Measurements from ENCODE around the gene LRRC17. TPM values are rescaled to one million over a fixed set of nuclear protein-coding genes. Genes with fewer than 3 reads are reported as not detected.

The LRRC17 gene
- total RNA-seq, 1 experiment from 2014 or later, result not detected

GRCh38 chr7:102993718-102994029, 80.9 kb downstream of the LRRC17 start:
- TF ChIP-seq CTCF (conservative IDR thresholded peaks at IDR 0.05) (no peak), EZH2 (IDR thresholded peaks at IDR 0.05; ENCODE audit: low read depth) (no peak)
- Histone ChIP-seq H3K27ac (peak overlapping the region; percentile 79), H3K4me3 (no peak overlapping the region), H3K27me3 (ENCODE audit: insufficient read depth, low read depth) (no peaks in the 10 kb centered on the region), H3K79me2 (ENCODE audit: low read depth) (no peaks in the 10 kb centered on the region), H3K36me3 (ENCODE audit: low read depth) (no peaks in the 10 kb centered on the region), H3K9me2 (ENCODE audit: insufficient read depth) (no peaks in the 10 kb centered on the region), H2AFZ (no peak overlapping the region), H3K4me2 (no peak overlapping the region), H3K4me1 (replicated peaks; ENCODE audit: insufficient read depth) (peaks cover 35% of the 10 kb centered on the region), H3K9me3 (ENCODE audit: insufficient read depth, low read depth) (0 out of 2 replicates have a peak, but pooled peaks cover 8% of the 10 kb centered on the region), H4K20me1 (ENCODE audit: insufficient read depth) (no peaks in the 10 kb centered on the region), H3F3A (ENCODE audit: insufficient read depth, low read depth) (peaks cover 29% of the 10 kb centered on the region)
- ChIA-PET POLR2A (ENCODE audit: unreplicated experiment) (no interaction called here), CTCF (no interaction called here)
- no peak for DNase-seq
- no TSS peak for BruUV-seq (replicated peaks)
- intact Hi-C loops (cut with micrococcal nuclease; ENCODE audit: unreplicated experiment), result loop anchor here (5.0 kb wide), 1 partner anchor 44 kb away; no protein-coding TSS in a partner anchor

GRCh38 chr7:102994567-102994966, 81.8 kb downstream of the LRRC17 start:
- DNase-seq, result no peak
- Histone ChIP-seq H4K20me1 (ENCODE audit: insufficient read depth) (no peaks in the 10 kb centered on the region), H3K79me2 (ENCODE audit: low read depth) (no peaks in the 10 kb centered on the region), H3K4me2 (no peak overlapping the region), H3K9me3 (ENCODE audit: insufficient read depth, low read depth) (0 out of 2 replicates have a peak, but pooled peaks cover 8% of the 10 kb centered on the region), H3K4me1 (replicated peaks; ENCODE audit: insufficient read depth) (peaks cover 35% of the 10 kb centered on the region), H3F3A (ENCODE audit: insufficient read depth, low read depth) (peaks cover 29% of the 10 kb centered on the region), H3K36me3 (ENCODE audit: low read depth) (no peaks in the 10 kb centered on the region), H2AFZ (no peak overlapping the region), H3K9me2 (ENCODE audit: insufficient read depth) (no peaks in the 10 kb centered on the region), H3K4me3 (no peak overlapping the region), H3K27ac (no peak overlapping the region), H3K27me3 (ENCODE audit: insufficient read depth, low read depth) (no peaks in the 10 kb centered on the region)
- POLR2A ChIA-PET (ENCODE audit: unreplicated experiment), result no interaction called here
- no peak for TF ChIP-seq EZH2 (IDR thresholded peaks at IDR 0.05; ENCODE audit: low read depth)
- no peak for TF ChIP-seq CTCF (conservative IDR thresholded peaks at IDR 0.05)
- intact Hi-C loops (cut with micrococcal nuclease; ENCODE audit: unreplicated experiment), result loop anchor here (5.0 kb wide), 1 partner anchor 43 kb away; no protein-coding TSS in a partner anchor
- BruUV-seq (replicated peaks), result no TSS peak
- CTCF ChIA-PET, result no interaction called here

Other genes starting within 250 kb of the LRRC17 start
- gene POLR2J2, start 241.3 kb upstream of the LRRC17 start, total RNA-seq (2021), result 16.4 and 17.6 TPM in 2 replicates
- 9.2 and 13.1 TPM in 2 replicates for gene FAM185A, start 164.0 kb upstream of the LRRC17 start, total RNA-seq (2021)
- gene FBXL13, start 161.8 kb downstream of the LRRC17 start, total RNA-seq (2021), result 10.4 and 19.4 TPM in 2 replicates
- 53.3 and 66.0 TPM in 2 replicates for gene ARMC10, start 162.1 kb downstream of the LRRC17 start, total RNA-seq (2021)
- gene NAPEPLD, start 236.1 kb downstream of the LRRC17 start, total RNA-seq (2021), result 22.6 TPM in 2 replicates